Retinal pigment epithelial cell (primary cell): Measurements from ENCODE around the gene ANKRD52.
A peak's percentile ranks its signal among the peaks of the same experiment; 100 is the strongest.

Source experiments
- DNase-seq: peaks from one replicate; pipeline ENCODE4 v3.0.0-alpha.2; 2010; ENCODE audit warnings: low read depth
- H3K4me3 ChIP-seq: 2 replicates; pipeline ENCODE4 v1.5.1; 2011; ENCODE audit warnings: mild to moderate bottlenecking, low read length, control low read depth, moderate library complexity
- TF ChIP-seq, protein P1 (sequence below): conservative IDR thresholded peaks from 2 replicates; pipeline ENCODE4 v1.5.1; 2011; ENCODE audit warnings: low read depth, low read length, control low read depth, inconsistent platforms

ANKRD52 gene

DNA sequence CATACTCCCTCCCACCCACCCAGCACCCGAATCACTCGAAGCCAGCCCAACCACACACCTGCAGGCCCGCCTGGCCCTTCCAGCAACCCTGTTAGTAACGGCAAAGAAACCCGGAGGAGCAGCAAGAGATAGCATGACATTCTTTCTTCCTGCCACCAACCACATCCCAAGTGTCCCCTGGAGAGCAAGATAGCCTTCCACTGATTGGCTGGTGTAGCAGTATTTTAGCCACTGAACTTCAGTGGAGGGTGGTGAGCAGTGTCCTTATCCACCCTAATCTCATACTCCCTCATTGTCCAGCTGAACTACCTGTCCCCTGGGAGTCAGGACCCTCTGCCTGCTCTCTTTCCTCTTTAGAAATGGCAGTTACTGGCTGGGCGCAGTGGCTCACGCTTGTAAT, 29.1 kb downstream of the ANKRD52 start:
- no peak overlapping the region for H3K4me3 ChIP-seq
- TF ChIP-seq, protein P1, sequence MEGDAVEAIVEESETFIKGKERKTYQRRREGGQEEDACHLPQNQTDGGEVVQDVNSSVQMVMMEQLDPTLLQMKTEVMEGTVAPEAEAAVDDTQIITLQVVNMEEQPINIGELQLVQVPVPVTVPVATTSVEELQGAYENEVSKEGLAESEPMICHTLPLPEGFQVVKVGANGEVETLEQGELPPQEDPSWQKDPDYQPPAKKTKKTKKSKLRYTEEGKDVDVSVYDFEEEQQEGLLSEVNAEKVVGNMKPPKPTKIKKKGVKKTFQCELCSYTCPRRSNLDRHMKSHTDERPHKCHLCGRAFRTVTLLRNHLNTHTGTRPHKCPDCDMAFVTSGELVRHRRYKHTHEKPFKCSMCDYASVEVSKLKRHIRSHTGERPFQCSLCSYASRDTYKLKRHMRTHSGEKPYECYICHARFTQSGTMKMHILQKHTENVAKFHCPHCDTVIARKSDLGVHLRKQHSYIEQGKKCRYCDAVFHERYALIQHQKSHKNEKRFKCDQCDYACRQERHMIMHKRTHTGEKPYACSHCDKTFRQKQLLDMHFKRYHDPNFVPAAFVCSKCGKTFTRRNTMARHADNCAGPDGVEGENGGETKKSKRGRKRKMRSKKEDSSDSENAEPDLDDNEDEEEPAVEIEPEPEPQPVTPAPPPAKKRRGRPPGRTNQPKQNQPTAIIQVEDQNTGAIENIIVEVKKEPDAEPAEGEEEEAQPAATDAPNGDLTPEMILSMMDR: no peak
- no peak for DNase-seq

DNA sequence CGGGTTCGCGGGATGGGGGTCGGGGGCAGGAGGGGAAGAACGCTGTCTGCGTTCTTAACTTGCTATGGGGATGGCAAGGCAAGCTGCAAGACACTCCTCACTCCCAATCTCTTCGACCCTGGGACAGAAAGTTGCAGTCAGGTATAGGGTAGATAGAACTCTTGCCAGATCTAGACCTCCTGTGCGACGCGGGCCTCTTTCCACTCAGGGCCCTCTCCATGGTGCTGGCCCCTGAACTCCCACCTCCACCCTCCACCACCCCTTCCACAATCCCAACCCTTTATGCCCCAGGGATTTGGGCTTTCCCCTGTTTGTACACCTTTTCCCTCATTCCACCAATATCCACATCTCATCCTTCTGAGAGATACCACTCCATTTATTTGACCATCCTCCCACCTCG, 33.2 kb downstream of the ANKRD52 start:
- DNase-seq: no peak
- TF ChIP-seq, protein P1: no peak
- H3K4me3 ChIP-seq: peak overlapping the region; percentile 80

DNA sequence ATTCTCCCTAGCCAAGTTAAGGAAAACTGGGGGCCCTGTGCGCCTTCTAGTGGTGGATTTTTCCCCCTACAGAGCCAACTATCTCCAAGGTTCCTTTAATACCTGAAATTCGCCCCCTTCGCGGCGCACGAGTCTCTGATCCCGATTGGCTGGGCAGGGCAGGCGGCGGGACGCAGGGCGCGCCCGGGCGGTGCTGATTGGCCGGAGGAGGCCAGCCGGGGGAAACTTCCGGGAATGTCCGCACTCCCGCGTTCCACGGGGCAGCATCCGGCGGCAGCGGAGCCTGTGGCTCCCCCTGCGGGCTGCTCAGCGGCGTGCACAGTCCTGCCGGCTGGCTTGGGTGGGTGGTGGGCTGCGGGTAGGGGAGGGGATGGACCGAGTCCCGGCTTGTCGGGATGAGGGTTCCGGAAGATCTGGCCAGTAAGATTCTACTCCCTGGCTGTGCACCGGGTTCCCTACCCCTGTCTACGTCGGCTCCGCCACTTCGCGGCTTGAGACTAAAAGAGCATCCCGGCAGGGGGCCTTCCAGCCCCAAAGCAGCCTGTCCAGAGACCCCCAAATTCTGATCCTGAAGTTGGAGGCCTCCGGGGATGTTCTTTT, 34.0 kb downstream of the ANKRD52 start, which contains the start of gene NABP2:
Gene NABP2, plus strand, starts transcription at position 241 of the 600 bp plus-strand sequence. CDS start 515 bp downstream, outside the sequence.
- peak; percentile 89 for DNase-seq
- peak within 1 kb of the TSS; percentile 80 for H3K4me3 ChIP-seq
- TF ChIP-seq, protein P1: peak; percentile 68

DNA sequence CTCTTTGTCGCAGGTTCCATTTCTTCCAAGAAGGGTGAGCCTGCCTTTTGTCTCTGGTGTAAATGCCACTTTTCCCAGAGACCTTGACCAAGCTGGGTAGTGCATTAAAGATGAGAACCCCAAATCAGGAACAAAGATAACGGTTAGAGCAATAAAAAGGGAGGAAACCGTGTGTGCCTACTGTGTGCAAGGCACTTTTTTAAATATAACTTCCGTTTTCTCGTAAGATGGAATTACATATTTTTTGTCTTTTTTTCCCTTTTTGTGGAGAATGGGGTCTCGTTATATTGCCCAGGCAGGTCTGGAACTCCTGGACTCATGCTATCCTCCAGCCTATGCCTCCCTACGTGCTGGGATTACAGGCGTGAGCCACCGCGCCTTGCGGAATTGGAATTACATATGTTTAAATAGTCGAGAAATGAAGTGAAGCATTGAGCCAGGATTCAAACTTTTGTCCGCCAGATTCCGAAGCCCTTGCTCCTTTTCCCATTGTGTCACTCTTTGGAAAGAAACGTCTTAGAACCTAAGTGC, 34.5 kb downstream of the ANKRD52 start:
- H3K4me3 ChIP-seq: peak overlapping the region; percentile 31
- no peak for DNase-seq
- TF ChIP-seq, protein P1: no peak

DNA sequence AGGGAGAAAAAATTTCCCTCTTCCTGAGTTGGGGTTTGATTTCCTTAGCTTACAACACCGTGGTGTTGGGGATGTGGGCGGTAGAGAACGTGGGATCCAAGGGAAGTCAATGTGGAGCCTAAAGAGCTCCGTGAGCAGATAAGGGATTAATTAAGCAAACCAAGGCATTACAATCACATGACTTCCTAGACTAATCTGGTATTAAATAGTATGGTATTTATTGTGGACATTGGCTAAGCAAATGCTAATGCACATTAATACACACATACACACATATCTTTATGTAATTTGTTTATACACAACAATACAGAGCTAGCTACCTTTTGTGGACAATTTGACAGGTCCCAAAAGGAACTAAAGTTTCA, 35.7 kb downstream of the ANKRD52 start:
- TF ChIP-seq, protein P1: no peak
- peak; percentile 51 for DNase-seq

DNA sequence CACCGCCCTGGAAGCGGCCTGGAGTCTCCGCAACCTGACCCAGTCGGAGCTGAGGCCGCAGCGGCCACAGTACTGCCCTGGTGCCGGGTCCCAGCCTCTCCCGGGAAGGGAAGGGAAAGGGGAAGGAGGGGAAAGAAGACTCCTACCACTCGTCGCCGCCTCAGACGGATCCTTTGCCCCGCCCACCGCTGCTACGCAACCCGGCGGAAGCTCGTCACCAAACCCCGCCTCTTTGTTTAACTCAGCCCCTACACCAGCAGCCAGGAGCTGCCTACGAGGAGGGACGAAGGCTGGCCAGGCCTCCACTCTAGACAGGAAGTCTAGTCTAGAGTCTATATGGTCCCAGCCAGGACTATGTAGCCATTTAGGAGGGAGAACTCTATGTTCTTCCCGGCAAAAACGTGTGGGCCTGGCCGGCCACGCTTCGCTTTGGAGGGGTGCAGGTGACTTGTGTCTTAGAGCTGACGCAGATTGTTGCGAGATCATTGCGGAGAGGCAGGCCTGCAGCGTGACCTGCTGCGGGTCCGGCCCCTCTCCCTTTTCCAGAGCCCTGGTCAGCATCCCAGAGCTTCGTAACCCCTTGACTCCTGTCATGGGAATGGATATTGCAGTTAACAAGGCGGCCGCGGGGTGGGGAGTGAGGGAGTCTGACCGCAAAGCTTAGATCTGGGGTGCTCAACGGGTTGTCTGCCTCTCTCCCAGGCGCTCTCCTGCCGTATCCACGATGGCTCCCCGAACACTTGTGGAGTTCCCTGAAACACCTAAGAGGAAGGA, 36.2 kb downstream of the ANKRD52 start, which contains the start of gene RNF41:
Gene RNF41, minus strand, starts transcription at position 166 of the 774 bp plus-strand sequence. CDS start 7,875 bp downstream, outside the sequence.
- TF ChIP-seq, protein P1: no peak
- peak; percentile 92 for DNase-seq

More for the DNA sequence above, 35.7 kb downstream of the ANKRD52 start:
- peak overlapping the region; percentile 95 for H3K4me3 ChIP-seq

More for the DNA sequence above, 36.2 kb downstream of the ANKRD52 start, which contains the start of gene RNF41:
- peak within 1 kb of the TSS; percentile 95 for H3K4me3 ChIP-seq
